CD14-positive monocyte (primary cell): ENCODE results near the gene KCNQ1. TPM values are rescaled to one million over a fixed set of nuclear protein-coding genes. Genes with fewer than 3 reads are reported as not detected.

Source experiments
- DNase-seq, 3 donors: peaks; one replicate each; pipeline ENCODE4 v3.0.0-alpha.2; 2011 to 2022
- H2AFZ ChIP-seq: 2 replicates; pipeline ENCODE4 v1.6.0; 2012; ENCODE audit warnings: mild to moderate bottlenecking, low read depth, low read length, inconsistent platforms; ENCODE audit not compliant: insufficient read depth, poor library complexity, severe bottlenecking
- H3K27ac ChIP-seq, 2 donors: 1 replicate in 1 of 2; 2 replicates in 1 of 2; pipeline ENCODE4 v1.5.1; 2012 to 2013; ENCODE audit warnings: low read length in 2 of 2, control low read depth in 1 of 2, inconsistent platforms in 1 of 2, low read depth in 1 of 2, mild to moderate bottlenecking in 1 of 2
- H3K27me3 ChIP-seq, 2 donors: one replicate each; pipeline versions ENCODE4 v1.6.0 to v1.6.1; 2011 to 2013; ENCODE audit warnings: low read length in 2 of 2; ENCODE audit not compliant: control insufficient read depth in 2 of 2, insufficient read depth in 2 of 2
- H3K36me3 ChIP-seq, 2 donors: replicated peaks in 1 of 2; 1 replicate in 1 of 2; 2 replicates in 1 of 2; pipeline versions ENCODE4 v1.5.1 to v1.6.1; 2012 to 2013; ENCODE audit warnings: low read length in 2 of 2, control low read depth in 1 of 2, inconsistent platforms in 1 of 2, mild to moderate bottlenecking in 1 of 2; ENCODE audit not compliant: insufficient read depth in 2 of 2, control insufficient read depth in 1 of 2
- H3K4me1 ChIP-seq, 2 donors: 1 replicate in 1 of 2; 2 replicates in 1 of 2; pipeline versions ENCODE4 v1.5.1 to v1.6.1; 2012 to 2013; ENCODE audit warnings: low read length in 2 of 2, control low read depth in 1 of 2, inconsistent platforms in 1 of 2, mild to moderate bottlenecking in 1 of 2, moderate library complexity in 1 of 2; ENCODE audit not compliant: insufficient read depth in 2 of 2, control insufficient read depth in 1 of 2
- H3K4me2 ChIP-seq: replicated peaks from 2 replicates; pipeline ENCODE3; 2012; ENCODE audit warnings: low read length, moderate library complexity, mild to moderate bottlenecking; ENCODE audit not compliant: poor library complexity, severe bottlenecking; ENCODE audit errors: extremely low read depth
- H3K4me3 ChIP-seq, 3 experiments: fragments of 200-600 bp in 1 of 3; sonication (generic) in 1 of 3; replicated peaks in 1 of 3; 1 replicate in 2 of 3; 2 replicates in 1 of 3; pipeline ENCODE4 v1.5.1; 2011 to 2013; ENCODE audit warnings: low read length in 3 of 3, mild to moderate bottlenecking in 3 of 3, control low read depth in 2 of 3, low read depth in 2 of 3, inconsistent platforms in 1 of 3, moderate library complexity in 1 of 3
- H3K79me2 ChIP-seq: 2 replicates; pipeline ENCODE4 v1.6.0; 2012; ENCODE audit warnings: mild to moderate bottlenecking, control low read depth, inconsistent platforms, low read length, moderate library complexity; ENCODE audit not compliant: insufficient read depth
- H3K9ac ChIP-seq: 2 replicates; pipeline ENCODE4 v1.6.0; 2017; ENCODE audit warnings: low read length, mild to moderate bottlenecking; ENCODE audit not compliant: insufficient read depth, poor library complexity, severe bottlenecking
- H3K9me3 ChIP-seq, 2 donors: replicated peaks in 1 of 2; 1 replicate in 1 of 2; 2 replicates in 1 of 2; pipeline versions ENCODE4 v1.5.1 to v1.6.1; 2012 to 2013; ENCODE audit warnings: low read length in 2 of 2, control low read depth in 1 of 2; ENCODE audit not compliant: control insufficient read depth in 1 of 2, insufficient read depth in 1 of 2
- H4K20me1 ChIP-seq: 2 replicates; pipeline ENCODE4 v1.6.0; 2012; ENCODE audit warnings: mild to moderate bottlenecking, low read length, control low read depth, moderate library complexity; ENCODE audit not compliant: insufficient read depth
- H3K27ac Mint-ChIP-seq, 7 donors: one replicate each; pipeline ENCODE4 v1.8.0; 2020; ENCODE audit warnings: mild to moderate bottlenecking in 7 of 7, mixed read lengths in 7 of 7, moderate library complexity in 6 of 7, inconsistent platforms in 2 of 7
- H3K27me3 Mint-ChIP-seq, 3 donors: one replicate each; pipeline ENCODE4 v1.8.0; 2021 to 2022; ENCODE audit warnings: low read depth in 3 of 3, mild to moderate bottlenecking in 3 of 3, mixed read lengths in 3 of 3, moderate library complexity in 3 of 3, inconsistent platforms in 1 of 3
- H3K36me3 Mint-ChIP-seq, 2 donors: one replicate each; pipeline ENCODE4 v1.8.0; 2020; ENCODE audit warnings: mixed read lengths in 2 of 2, inconsistent platforms in 1 of 2, mild to moderate bottlenecking in 1 of 2
- H3K4me1 Mint-ChIP-seq: one replicate; pipeline ENCODE4 v1.8.0; 2020; ENCODE audit warnings: mild to moderate bottlenecking, mixed read lengths
- H3K4me3 Mint-ChIP-seq, 2 donors: one replicate each; pipeline ENCODE4 v1.8.0; 2020; ENCODE audit warnings: mild to moderate bottlenecking in 2 of 2, mixed read lengths in 2 of 2, moderate library complexity in 1 of 2
- H3K9me3 Mint-ChIP-seq, 7 donors: one replicate each; pipeline ENCODE4 v1.8.0; 2020 to 2022; ENCODE audit warnings: mixed read lengths in 7 of 7, mild to moderate bottlenecking in 6 of 7, moderate library complexity in 6 of 7, inconsistent platforms in 2 of 7
- CTCF ChIP-seq: fragments of 200-600 bp; IDR thresholded peaks from one replicate; pipeline ENCODE4 v1.8.0; 2022; ENCODE audit warnings: antibody characterized with exemption, mild to moderate bottlenecking
- WGBS: methylation state at CpG from one replicate; pipeline ENCODE4 v1.1.5; 2013; ENCODE audit warnings: missing lambda C conversion rate; ENCODE audit not compliant: insufficient coverage; 5-methylcytosine and 5-hydroxymethylcytosine counted together
- intact Hi-C, 2 donors: fragments of 100-400 bp; cut with micrococcal nuclease; formaldehyde crosslinking; loops; one replicate each; pipeline versions ENCODE4 v1.15.0 to v1.15.1; 2023
- polyA plus RNA-seq, 3 donors: library from polyadenylated mRNA; depleted of rRNA in 1 of 3; unstranded in 2 of 3; stranded (reverse) in 1 of 3; fragments of 300-500 nt in 2 of 3; fragments of >200 nt in 1 of 3; fragmentation: Illumina TruSeq in 2 of 3; gene quantifications; 1 replicate in 2 of 3; 2 replicates in 1 of 3; pipeline ENCODE4 v1.2.3, GENCODE V29; 2012 to 2021

Gene KCNQ1
- polyA plus RNA-seq, 3 donors: 14.9 to 31.8 (median 21.6) TPM

- Histone ChIP-seq H3K4me1 (peaks cover 5 to 10% of the 10 kb centered on the region in 2 donors), H4K20me1 (peaks cover 92% of the 10 kb centered on the region), H3K9me3 (peaks cover 2 to 5% of the 10 kb centered on the region in 2 donors), H3K27me3 (no peaks in the 10 kb centered on the region), H3K36me3 (peaks cover 6 to 39% of the 10 kb centered on the region in 2 donors), H3K4me2 (no peak overlapping the region), H3K9ac (no peak overlapping the region), H2AFZ (no peak overlapping the region), H3K27ac (no peak overlapping the region), H3K4me3 (no peak overlapping the region), H3K79me2 (no peaks in the 10 kb centered on the region)
- intact Hi-C loops: loop anchor here in 1 of 2 donors (10.0 kb wide), 1 partner anchor 191 kb away; the partner anchor contains the start of gene CDKN1C
- Mint-ChIP-seq H3K27me3 (peaks cover 2 to 3% (median 3%) of the 10 kb centered on the region in 3 donors), H3K4me3 (no peak overlapping the region), H3K27ac (peak overlapping the region in 1 of 7 donors; percentile 32), H3K4me1 (peaks cover 17% of the 10 kb centered on the region), H3K36me3 (peaks cover 38 to 44% of the 10 kb centered on the region in 2 donors), H3K9me3 (peaks cover 2 to 5% (median 4%) of the 10 kb centered on the region in 7 donors)
- no peak for DNase-seq
- WGBS: 87% methylated on average over 14 of the region's 18 CpGs
- no peak for TF ChIP-seq CTCF
Observed at GRCh38 chr11:2693271-2694261, 248.8 kb downstream of the KCNQ1 start.

- DNase-seq: no peak
- peaks cover 8 to 12% (median 11%) of the 10 kb centered on the region in 7 donors for H3K9me3 Mint-ChIP-seq
- intact Hi-C loops: loop anchor here in 1 of 2 donors (10.0 kb wide), 1 partner anchor 190 kb away; the partner anchor contains the start of gene CDKN1C
- no peak for TF ChIP-seq CTCF
- H3K4me1 Mint-ChIP-seq: peaks cover 24% of the 10 kb centered on the region
- peaks cover 6% of the 10 kb centered on the region for H3K79me2 ChIP-seq
- peak overlapping the region in 2 of 7 donors; percentile 28 to 40 for H3K27ac Mint-ChIP-seq
- H3K36me3 ChIP-seq: peaks cover 6 to 37% of the 10 kb centered on the region in 2 donors
- peaks cover 11% of the 10 kb centered on the region in 2 donors for H3K9me3 ChIP-seq
- H4K20me1 ChIP-seq: peaks cover 88% of the 10 kb centered on the region
- H3K9ac ChIP-seq: no peak overlapping the region
- no peak overlapping the region for H3K27ac ChIP-seq
- H3K36me3 Mint-ChIP-seq: peaks cover 44 to 52% of the 10 kb centered on the region in 2 donors
- no peak overlapping the region for H3K4me3 Mint-ChIP-seq
- no peak overlapping the region for H3K4me2 ChIP-seq
- no peaks in the 10 kb centered on the region for H3K27me3 ChIP-seq
- H3K27me3 Mint-ChIP-seq: peaks cover 3 to 7% (median 5%) of the 10 kb centered on the region in 3 donors
- no peak overlapping the region for H2AFZ ChIP-seq
- H3K4me1 ChIP-seq: peaks cover 14 to 15% of the 10 kb centered on the region in 2 donors
- WGBS: 87% methylated on average over 4 of the region's 7 CpGs
- no peak overlapping the region for H3K4me3 ChIP-seq
Observed at GRCh38 chr11:2694495-2694894, 249.7 kb downstream of the KCNQ1 start.
